Endothelial cell of umbilical vein (primary cell): ENCODE data around the gene NSD2.

Source experiments
- CTCF ChIP-seq, 2 donors: IDR thresholded peaks; 1 replicate in 1 of 2; 2 replicates in 1 of 2; pipeline ENCODE4 v1.5.1; 2011; ENCODE audit warnings: low read length in 2 of 2, mild to moderate bottlenecking in 2 of 2, moderate library complexity in 2 of 2, control low read depth in 1 of 2, inconsistent platforms in 1 of 2, low read depth in 1 of 2; ENCODE audit not compliant: insufficient read depth in 1 of 2; ENCODE audit errors: extremely low read depth in 1 of 2
- EZH2 ChIP-seq: IDR thresholded peaks from 2 replicates; pipeline ENCODE4 v1.6.1; 2012; ENCODE audit warnings: borderline replicate concordance, low read depth, mild to moderate bottlenecking, moderate library complexity, low read length, inconsistent platforms; ENCODE audit not compliant: severe bottlenecking
- MAX ChIP-seq: IDR thresholded peaks from 2 replicates; pipeline ENCODE4 v1.6.1; 2011; ENCODE audit not compliant: insufficient read depth, insufficient read length
- POLR2A ChIP-seq: IDR thresholded peaks from 2 replicates; pipeline ENCODE4 v1.6.1; 2012; ENCODE audit warnings: low read depth, mild to moderate bottlenecking, control low read depth, low read length

GRCh38 chr4:2009651-2010233, 138.5 kb downstream of the NSD2 start:
- TF ChIP-seq EZH2 (no peak), CTCF (IDR thresholded peaks at IDR 0.05; ENCODE audit: extremely low read depth in 1 of 2, insufficient read depth in 1 of 2, low read depth in 1 of 2, low read length in 2 of 2) (peak; percentile 22 to 48), MAX (no peak), POLR2A (no peak)
